Smooth muscle cell of the brain vasculature (primary cell): Measurements from ENCODE around the gene CSTB.

Experiments
- DNase-seq: peaks from one replicate; pipeline ENCODE4 v3.0.0-alpha.2; 2012; ENCODE audit warnings: low read depth, low spot score

The CSTB gene

GRCh38 chr21:43810505-43811261, 34.6 kb upstream of the CSTB start:
- no peak for DNase-seq

DNA sequence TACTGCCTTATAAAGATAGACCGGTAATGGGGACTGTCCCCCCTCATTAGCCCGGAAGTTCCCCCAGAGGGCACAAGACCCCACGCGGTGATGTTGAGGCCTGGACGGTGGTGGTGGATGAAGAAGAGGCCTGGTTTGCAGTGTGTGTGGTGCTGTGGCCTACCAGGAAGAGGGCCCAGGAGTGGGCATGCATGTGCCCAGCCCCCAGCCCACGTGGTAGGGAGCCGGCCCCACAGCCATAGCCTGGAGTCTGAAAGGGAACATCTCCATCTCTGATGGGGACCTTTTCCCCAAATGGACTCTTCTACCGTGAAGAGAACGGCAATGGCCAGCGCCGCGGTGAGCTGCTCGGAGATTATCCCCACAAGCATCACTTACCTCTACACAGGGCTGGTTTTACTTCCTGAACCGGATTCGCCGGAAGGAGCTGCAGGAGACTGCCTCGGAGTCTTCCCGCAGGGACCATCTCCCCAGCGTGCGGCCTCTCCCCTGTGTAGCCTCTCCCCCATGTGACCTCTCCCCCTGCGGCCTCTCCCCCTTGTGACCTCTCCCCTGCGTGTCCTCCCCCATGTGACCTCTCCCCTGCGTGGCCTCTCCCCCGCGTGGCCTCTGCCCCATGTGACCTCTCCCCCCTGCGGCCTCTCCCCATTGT, 33.9 kb upstream of the CSTB start:
- no peak for DNase-seq

- DNase-seq, result no peak
These were observed 33.3 kb upstream of the CSTB start for GRCh38 chr21:43809346-43809799.

- DNase-seq, result no peak
These were observed 32.7 kb upstream of the CSTB start for GRCh38 chr21:43808832-43809251.

- no peak for DNase-seq
These were observed 32.3 kb upstream of the CSTB start for GRCh38 chr21:43808367-43808766.

- DNase-seq, result no peak
These were observed 30.1 kb upstream of the CSTB start for GRCh38 chr21:43806017-43806710.

- DNase-seq, result no peak
These were observed 29.2 kb upstream of the CSTB start for GRCh38 chr21:43805275-43805800.

DNA sequence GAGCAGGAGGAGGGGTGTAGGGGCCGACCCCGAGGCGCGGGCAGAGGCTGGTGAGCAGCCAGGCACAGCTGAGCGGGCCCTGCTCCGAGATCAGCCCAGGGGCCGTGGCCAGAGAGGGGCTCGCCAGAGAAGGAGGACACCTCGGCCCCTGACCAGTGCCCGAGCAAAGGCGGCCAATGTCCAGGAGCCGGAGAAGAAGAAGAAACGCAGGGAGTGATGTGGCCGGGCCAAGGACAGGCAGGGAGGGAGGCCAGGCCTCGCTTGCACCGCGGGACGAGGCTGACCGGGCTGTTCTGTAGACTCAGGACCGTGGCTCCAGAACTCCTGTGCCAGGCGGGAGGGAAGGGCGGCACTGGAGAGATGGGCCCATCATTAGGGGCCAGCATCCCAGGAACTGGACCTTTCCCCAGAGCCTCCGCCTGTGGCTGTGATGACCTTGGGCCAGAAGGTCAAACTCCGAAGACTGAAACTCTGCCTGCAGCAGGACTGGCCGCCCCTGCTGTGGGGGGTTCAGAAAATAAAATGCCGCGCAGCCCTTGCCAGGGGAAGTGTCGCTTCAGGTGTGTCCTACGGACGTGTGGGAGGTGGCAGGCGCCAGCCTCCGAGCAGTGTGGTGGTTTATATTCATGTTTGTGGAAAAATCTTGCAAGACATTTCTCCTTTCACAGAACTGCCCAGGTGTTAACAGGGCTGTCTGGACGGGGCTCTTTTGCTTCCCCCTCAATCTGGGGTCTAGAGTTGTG, 27.6 kb upstream of the CSTB start:
- DNase-seq, result no peak

- DNase-seq, result no peak
These were observed 26.7 kb upstream of the CSTB start for GRCh38 chr21:43802713-43803313.

DNA sequence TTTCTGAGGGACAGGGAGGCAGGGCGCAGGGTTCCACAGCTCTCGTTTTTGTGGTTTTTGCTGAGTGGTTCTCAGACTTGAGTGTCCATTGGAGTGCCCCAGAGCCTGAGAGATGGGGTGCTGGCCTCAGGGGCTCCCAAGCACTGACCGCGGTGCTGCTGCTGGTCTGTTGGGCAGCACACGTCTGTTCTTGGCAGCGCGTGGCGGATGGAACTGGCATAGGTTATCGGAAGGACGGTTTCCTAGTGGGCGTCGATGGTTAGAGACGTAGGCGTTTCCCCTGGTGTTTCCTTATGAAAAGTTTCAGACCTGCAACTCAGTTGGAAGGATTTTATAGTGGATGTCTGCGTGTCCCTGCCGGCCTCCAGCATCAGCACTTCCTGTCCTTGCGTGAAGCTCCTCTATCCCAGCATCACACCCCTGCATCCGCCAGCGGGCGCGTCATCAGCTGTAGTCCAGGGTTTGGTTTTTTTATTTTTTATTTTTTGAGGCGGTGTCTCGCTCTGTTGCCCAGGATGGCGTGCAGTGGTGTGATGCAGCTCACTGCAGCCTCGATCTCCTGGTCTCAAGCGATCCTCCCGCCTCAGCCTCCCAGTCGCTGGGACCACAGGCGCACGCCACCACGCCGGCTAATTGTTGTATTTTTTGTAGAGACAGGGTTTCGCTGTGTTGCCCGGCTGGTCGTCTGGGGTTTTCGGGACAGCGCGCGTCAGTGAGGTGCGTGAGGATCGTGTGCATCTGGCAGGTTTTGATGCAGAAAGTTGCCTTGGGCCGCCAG, 25.1 kb upstream of the CSTB start:
- no peak for DNase-seq

DNA sequence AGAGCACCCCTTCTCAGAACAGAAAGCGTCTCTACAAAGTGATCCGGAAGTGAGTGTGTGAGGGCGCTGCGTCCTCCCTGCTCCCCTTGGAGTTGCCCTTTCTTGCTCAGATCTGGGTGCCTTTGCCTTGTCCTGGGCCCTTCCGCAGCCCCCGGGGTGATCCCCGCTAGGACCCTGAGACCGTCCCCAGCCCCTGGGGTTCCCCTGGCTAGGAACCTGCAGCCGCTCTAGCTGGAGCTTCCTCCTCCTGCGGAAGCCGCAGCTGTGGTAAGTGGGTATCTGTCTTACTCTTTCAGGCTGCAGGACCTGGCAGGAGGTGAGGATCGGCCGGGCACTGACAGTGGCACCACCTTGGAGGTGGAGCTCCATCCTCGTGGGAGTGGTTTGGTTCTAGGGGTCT, 24.5 kb upstream of the CSTB start:
- no peak for DNase-seq

- DNase-seq, result no peak
These were observed 24.0 kb upstream of the CSTB start for GRCh38 chr21:43800124-43800523.

DNA sequence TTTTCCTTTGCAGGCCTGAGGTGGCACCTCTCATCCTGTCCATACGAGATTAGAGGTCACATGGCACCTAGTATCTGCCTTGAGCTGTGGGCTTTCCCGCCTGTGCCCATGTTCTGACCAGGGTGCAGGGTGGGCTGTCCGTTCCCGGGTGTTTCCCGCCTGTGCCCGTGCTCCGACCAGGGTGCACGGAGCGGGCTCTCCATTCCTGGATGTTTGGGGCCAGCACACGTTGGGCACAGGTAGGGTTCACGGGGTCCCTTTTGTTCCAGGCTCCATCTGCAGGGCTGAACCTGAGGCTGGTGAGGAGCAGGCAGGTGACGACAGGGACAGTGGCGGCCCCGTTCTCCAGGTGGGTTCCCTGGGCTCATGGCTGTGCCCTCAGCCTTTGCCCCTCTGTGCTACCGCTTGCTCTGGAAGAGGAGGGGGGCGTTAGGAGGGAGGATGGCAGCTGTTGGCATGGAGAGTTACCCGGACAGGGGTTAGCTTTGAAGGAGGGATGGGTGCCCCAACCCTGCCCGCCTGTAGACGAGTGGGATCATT, 23.3 kb upstream of the CSTB start:
- DNase-seq, result no peak

- no peak for DNase-seq
These were observed 22.0 kb upstream of the CSTB start for GRCh38 chr21:43797925-43798715.

DNA sequence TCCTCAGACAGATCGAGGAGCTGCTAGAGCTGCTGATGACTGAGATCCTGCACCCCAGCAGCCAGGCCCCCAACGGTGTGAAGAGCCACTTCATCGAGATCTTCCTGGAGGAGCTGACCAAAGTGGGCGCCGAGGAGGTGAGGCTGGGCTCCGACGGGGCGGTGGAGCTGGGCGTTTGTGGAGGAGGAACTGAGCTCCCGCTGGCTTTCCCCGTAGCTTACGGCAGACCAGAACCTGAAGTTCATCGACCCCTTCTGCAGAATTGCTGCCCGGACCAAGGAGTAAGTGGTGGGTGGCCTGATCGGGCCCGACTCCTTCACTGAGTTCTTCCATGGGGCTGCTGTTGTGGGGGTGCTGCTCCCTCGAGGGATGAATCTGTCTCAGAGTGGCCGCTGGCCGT, 21.3 kb upstream of the CSTB start:
- DNase-seq, result no peak

- no peak for DNase-seq
These were observed 18.7 kb upstream of the CSTB start for GRCh38 chr21:43794857-43795256.

DNA sequence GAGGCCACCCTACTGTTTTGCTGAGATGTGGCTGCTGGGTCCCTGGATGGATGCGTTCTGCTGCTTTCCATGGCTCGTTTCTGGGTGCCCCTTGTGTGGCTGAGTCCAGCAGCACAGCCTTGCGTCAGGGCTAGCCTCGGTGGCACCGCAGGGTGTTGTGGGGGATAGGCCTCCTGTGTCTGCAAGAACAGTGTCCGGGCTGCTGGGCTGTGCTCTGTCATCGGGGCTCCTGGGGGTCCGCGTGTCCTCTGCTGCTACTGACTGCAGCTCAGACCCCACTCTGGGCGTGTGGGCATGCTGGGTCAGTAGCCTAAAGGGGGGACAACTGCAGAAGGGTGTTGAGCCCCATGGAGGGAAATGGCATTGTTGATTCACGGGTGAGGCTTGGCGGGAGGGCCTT, 18.2 kb upstream of the CSTB start:
- DNase-seq, result no peak

DNA sequence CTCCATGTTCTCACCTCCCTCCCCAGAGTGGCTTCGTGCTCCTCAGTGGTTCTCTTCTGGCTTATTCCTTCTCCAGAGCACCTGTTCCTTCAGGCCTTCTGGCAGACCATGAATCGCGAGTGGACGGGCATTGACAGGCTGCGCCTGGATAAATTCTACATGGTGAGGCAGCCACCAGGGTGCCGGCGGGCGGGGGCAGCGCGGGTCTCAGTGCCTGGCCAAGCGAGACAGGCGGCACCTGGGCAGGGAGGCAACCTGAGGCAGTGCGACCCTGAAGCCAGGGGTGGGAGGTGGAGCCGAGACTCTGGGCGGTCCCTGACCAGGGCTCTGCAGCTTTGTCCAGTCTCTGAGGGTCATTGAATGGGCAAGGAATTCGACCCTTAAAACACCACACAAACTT, 17.1 kb upstream of the CSTB start:
- DNase-seq, result no peak

DNA sequence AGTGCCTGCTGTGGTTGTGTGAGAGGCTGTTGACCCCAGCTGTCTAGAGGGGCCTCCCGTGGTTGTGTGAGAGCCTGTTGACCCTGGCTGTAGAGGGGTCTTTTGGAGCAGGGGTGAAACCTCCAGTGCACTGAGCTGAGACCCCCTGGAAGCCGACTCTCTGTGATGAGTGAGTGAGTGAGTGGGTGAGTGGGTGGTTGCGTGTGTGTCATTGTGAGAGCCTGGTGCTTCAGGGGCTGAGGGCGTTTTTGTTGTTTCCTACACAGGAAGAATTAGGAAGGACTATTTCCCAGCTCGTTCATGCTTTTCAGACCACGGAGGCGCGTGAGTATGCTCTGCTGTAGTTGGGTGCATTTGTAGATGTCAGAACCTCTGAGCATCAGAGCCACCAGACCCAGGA, 16.3 kb upstream of the CSTB start:
- DNase-seq, result no peak
